Transverse colon (tissue), 3 donors: ENCODE data around the gene IFITM2.
"Not testable (repeated sequence)": the region's sequence is repeated elsewhere in the genome, so short reads cannot be mapped to it uniquely, and the experiment has no call there.

ENCODE experiments used
- CTCF ChIP-seq, 5 experiments: fragments of 200-600 bp in 3 of 5; fragments of 450-650 bp in 2 of 5; sonication (generic) in 3 of 5; IDR thresholded peaks; 1 replicate in 2 of 5; 2 replicates in 3 of 5; pipeline ENCODE4 v1.5.1; 2016 to 2017; ENCODE audit warnings: antibody characterized with exemption in 5 of 5, inconsistent platforms in 3 of 5, mild to moderate bottlenecking in 2 of 5, moderate library complexity in 1 of 5
- POLR2A ChIP-seq: fragments of 450-650 bp; IDR thresholded peaks from one replicate; pipeline ENCODE4 v1.6.1; 2016; ENCODE audit warnings: antibody characterized with exemption, mild to moderate bottlenecking, moderate library complexity

GRCh38 chr11:349270-349954 is 41.8 kb downstream of the IFITM2 start:
- not testable (repeated sequence) for TF ChIP-seq CTCF (IDR thresholded peaks at IDR 0.05); POLR2A
